SU-DHL-6 (cell line): ENCODE data around the gene INPP5A.

Source experiments
- H2AFZ ChIP-seq: fragments of 200-600 bp; sonication (generic); 2 replicates; pipeline ENCODE4 v1.6.1; 2014; ENCODE audit warnings: low read depth, mild to moderate bottlenecking, moderate library complexity, mixed read lengths, antibody characterized with exemption, low read length; ENCODE audit not compliant: severe bottlenecking
- H3F3A ChIP-seq: fragments of 200-600 bp; shearing (Covaris generic); 2 replicates; pipeline ENCODE4 v1.6.0; 2016; ENCODE audit warnings: antibody characterized with exemption, mild to moderate bottlenecking; ENCODE audit not compliant: insufficient read depth
- H3K27ac ChIP-seq: fragments of 200-600 bp; sonication (generic); 2 replicates; pipeline ENCODE4 v1.5.1; 2016; ENCODE audit warnings: low read depth, mild to moderate bottlenecking, low read length, moderate library complexity, mixed read lengths
- H3K27me3 ChIP-seq: fragments of 200-600 bp; sonication (generic), shearing (Covaris generic); 2 replicates; pipeline ENCODE4 v1.6.0; 2014; ENCODE audit warnings: mild to moderate bottlenecking, low read length
- H3K36me3 ChIP-seq: fragments of 200-600 bp; sonication (generic); 2 replicates; pipeline ENCODE4 v1.6.1; 2014; ENCODE audit warnings: mild to moderate bottlenecking, low read length, mixed read lengths
- H3K4me2 ChIP-seq: fragments of 300-600, 200-600 bp; shearing (Covaris generic), sonication (generic); 2 replicates; pipeline ENCODE4 v1.6.0; 2014; ENCODE audit warnings: low read length, low read depth, mild to moderate bottlenecking; ENCODE audit not compliant: poor library complexity, severe bottlenecking
- H3K4me3 ChIP-seq: fragments of 200-600 bp; sonication (generic); 2 replicates; pipeline ENCODE4 v1.5.1; 2014; ENCODE audit warnings: antibody characterized with exemption, low read length, mild to moderate bottlenecking, mixed read lengths; ENCODE audit not compliant: insufficient read depth, poor library complexity, severe bottlenecking
- H3K79me2 ChIP-seq: fragments of 200-600 bp; sonication (generic); 2 replicates; pipeline ENCODE4 v1.6.1; 2014; ENCODE audit warnings: mild to moderate bottlenecking, low read length, moderate library complexity; ENCODE audit not compliant: insufficient read depth
- H3K9ac ChIP-seq: fragments of 200-600 bp; sonication (generic); 2 replicates; pipeline ENCODE4 v1.7.0; 2014; ENCODE audit warnings: mild to moderate bottlenecking, low read length
- H3K9me2 ChIP-seq: fragments of 200-600 bp; sonication (generic); replicated peaks from 2 replicates; pipeline ENCODE4 v1.6.1; 2014; ENCODE audit warnings: low read length; ENCODE audit not compliant: insufficient read depth
- H3K9me3 ChIP-seq: fragments of 200-600 bp; sonication (generic); 2 replicates; pipeline ENCODE4 v1.6.1; 2014; ENCODE audit warnings: low read length, mixed read lengths; ENCODE audit not compliant: insufficient read depth
- H4K20me1 ChIP-seq: fragments of 200-600 bp; sonication (generic); 2 replicates; pipeline ENCODE4 v1.6.1; 2014; ENCODE audit warnings: low read depth, mild to moderate bottlenecking, antibody characterized with exemption, low read length, moderate library complexity, mixed read lengths
- EZH2phosphoT487 ChIP-seq: fragments of 200-600 bp; sonication (generic), shearing (Covaris generic); conservative IDR thresholded peaks from 2 replicates; pipeline ENCODE4 v1.6.1; 2018; ENCODE audit warnings: mild to moderate bottlenecking, antibody characterized with exemption, low read length, moderate library complexity, mixed read lengths
- TF ChIP-seq, protein P1 (sequence below): fragments of 200-600 bp; sonication (generic); IDR thresholded peaks from one replicate; pipeline ENCODE4 v1.5.1; 2017; ENCODE audit warnings: antibody characterized with exemption, mild to moderate bottlenecking, low read length, moderate library complexity; ENCODE audit not compliant: insufficient read depth, poor library complexity, severe bottlenecking

The INPP5A gene

DNA sequence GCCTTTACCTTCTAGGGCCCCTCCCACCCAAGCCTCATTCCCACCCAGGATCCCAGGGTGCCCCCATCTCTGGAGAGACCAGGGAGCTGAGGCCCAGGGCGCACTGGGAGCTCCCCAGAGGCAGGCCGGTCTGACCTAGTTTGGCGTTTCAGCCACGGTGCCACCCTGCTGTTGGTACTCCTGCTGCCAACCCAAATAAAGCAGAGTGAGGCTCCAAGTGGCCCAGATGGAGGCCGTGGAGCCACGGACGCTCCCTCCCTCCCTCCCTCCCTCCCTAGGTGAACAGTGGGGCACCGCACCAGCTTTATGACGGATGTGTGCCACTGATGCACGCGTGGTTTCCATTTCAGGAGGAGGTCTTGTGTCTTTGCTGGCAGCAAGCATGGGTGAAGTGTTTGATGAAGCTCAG is 1.8 kb downstream of the INPP5A start:
- no peak overlapping the region for H3K9ac ChIP-seq
- H2AFZ ChIP-seq: no peak overlapping the region
- TF ChIP-seq EZH2phosphoT487: no peak
- TF ChIP-seq, protein P1, sequence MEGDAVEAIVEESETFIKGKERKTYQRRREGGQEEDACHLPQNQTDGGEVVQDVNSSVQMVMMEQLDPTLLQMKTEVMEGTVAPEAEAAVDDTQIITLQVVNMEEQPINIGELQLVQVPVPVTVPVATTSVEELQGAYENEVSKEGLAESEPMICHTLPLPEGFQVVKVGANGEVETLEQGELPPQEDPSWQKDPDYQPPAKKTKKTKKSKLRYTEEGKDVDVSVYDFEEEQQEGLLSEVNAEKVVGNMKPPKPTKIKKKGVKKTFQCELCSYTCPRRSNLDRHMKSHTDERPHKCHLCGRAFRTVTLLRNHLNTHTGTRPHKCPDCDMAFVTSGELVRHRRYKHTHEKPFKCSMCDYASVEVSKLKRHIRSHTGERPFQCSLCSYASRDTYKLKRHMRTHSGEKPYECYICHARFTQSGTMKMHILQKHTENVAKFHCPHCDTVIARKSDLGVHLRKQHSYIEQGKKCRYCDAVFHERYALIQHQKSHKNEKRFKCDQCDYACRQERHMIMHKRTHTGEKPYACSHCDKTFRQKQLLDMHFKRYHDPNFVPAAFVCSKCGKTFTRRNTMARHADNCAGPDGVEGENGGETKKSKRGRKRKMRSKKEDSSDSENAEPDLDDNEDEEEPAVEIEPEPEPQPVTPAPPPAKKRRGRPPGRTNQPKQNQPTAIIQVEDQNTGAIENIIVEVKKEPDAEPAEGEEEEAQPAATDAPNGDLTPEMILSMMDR: no peak
- H3K4me3 ChIP-seq: no peak overlapping the region
- no peaks in the 10 kb centered on the region for H3K36me3 ChIP-seq
- H3K27ac ChIP-seq: no peak overlapping the region
- H3K9me3 ChIP-seq: no peaks in the 10 kb centered on the region
- H4K20me1 ChIP-seq: no peaks in the 10 kb centered on the region
- H3F3A ChIP-seq: no peaks in the 10 kb centered on the region
- H3K79me2 ChIP-seq: no peaks in the 10 kb centered on the region
- H3K4me2 ChIP-seq: no peak overlapping the region
- H3K9me2 ChIP-seq: no peaks in the 10 kb centered on the region
- H3K27me3 ChIP-seq: no peaks in the 10 kb centered on the region

DNA sequence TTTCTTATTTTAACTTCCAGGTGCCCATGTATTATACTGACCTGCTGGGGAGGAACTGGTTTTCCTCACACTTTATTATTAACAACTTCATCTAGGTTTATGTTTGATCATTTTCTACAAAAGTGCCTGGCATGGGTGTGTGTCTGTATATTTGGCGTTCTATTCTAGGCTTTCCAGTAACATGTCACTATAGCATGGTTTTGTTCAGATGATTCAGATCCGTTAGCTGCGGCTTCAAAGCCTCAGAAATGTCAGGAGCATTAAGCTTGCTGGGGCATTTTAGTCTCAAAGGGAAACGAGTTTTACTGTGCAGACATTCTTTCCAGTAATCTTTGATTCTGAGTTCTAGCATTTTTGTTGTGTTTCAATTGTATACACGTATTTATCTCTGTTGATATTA is 2.3 kb downstream of the INPP5A start:
- H3K9me2 ChIP-seq: no peaks in the 10 kb centered on the region
- no peaks in the 10 kb centered on the region for H3K9me3 ChIP-seq
- H3K4me2 ChIP-seq: no peak overlapping the region
- no peaks in the 10 kb centered on the region for H3F3A ChIP-seq
- no peak overlapping the region for H3K9ac ChIP-seq
- no peaks in the 10 kb centered on the region for H3K79me2 ChIP-seq
- no peaks in the 10 kb centered on the region for H4K20me1 ChIP-seq
- TF ChIP-seq, protein P1: no peak
- no peak for TF ChIP-seq EZH2phosphoT487
- no peaks in the 10 kb centered on the region for H3K27me3 ChIP-seq
- no peaks in the 10 kb centered on the region for H3K36me3 ChIP-seq
- H3K4me3 ChIP-seq: no peak overlapping the region
- H2AFZ ChIP-seq: no peak overlapping the region
- H3K27ac ChIP-seq: no peak overlapping the region

DNA sequence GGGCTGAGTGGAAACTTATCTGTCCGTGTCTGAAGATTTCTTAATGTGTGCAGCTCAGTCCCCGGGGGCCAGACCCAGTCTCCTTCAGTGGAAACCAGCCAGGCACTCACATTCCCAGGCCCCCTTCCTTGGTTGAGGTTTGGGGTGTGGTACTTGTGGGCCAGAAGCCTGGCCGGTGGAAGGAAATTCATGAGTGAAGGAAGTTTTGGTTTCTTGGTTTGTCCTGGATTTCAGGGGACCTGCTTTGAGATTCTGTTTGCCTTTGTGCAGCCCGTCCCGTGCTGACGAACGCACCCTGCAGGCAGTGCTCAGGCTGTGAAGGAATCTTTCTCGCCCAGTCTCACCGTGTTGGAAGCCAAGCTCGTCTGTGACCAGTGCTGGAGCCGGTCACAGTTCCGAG is 2.9 kb downstream of the INPP5A start:
- H3K9ac ChIP-seq: no peak overlapping the region
- H3K4me3 ChIP-seq: no peak overlapping the region

More for the DNA sequence above, 2.9 kb downstream of the INPP5A start:
- Histone ChIP-seq H3K4me2 (no peak overlapping the region), H3K79me2 (no peaks in the 10 kb centered on the region), H3K36me3 (no peaks in the 10 kb centered on the region), H4K20me1 (no peaks in the 10 kb centered on the region), H3F3A (no peaks in the 10 kb centered on the region), H3K9me3 (no peaks in the 10 kb centered on the region), H2AFZ (no peak overlapping the region), H3K27ac (no peak overlapping the region), H3K9me2 (no peaks in the 10 kb centered on the region), H3K27me3 (no peaks in the 10 kb centered on the region)
- no peak for TF ChIP-seq EZH2phosphoT487
- TF ChIP-seq, protein P1: no peak
